Endothelial cell of umbilical vein (primary cell): ENCODE data around the gene OR7C1.
"Not testable (repeated sequence)": the region's sequence is repeated elsewhere in the genome, so short reads cannot be mapped to it uniquely, and the experiment has no call there.

ENCODE experiments used
- POLR2A ChIP-seq: IDR thresholded peaks from 2 replicates; pipeline ENCODE4 v1.6.1; 2012; ENCODE audit warnings: low read depth, mild to moderate bottlenecking, control low read depth, low read length
- TF ChIP-seq, protein P1 (sequence below), 2 donors: IDR thresholded peaks; 1 replicate in 1 of 2; 2 replicates in 1 of 2; pipeline ENCODE4 v1.5.1; 2011; ENCODE audit warnings: low read length in 2 of 2, mild to moderate bottlenecking in 2 of 2, moderate library complexity in 2 of 2, control low read depth in 1 of 2, inconsistent platforms in 1 of 2, low read depth in 1 of 2; ENCODE audit not compliant: insufficient read depth in 1 of 2; ENCODE audit errors: extremely low read depth in 1 of 2

DNA sequence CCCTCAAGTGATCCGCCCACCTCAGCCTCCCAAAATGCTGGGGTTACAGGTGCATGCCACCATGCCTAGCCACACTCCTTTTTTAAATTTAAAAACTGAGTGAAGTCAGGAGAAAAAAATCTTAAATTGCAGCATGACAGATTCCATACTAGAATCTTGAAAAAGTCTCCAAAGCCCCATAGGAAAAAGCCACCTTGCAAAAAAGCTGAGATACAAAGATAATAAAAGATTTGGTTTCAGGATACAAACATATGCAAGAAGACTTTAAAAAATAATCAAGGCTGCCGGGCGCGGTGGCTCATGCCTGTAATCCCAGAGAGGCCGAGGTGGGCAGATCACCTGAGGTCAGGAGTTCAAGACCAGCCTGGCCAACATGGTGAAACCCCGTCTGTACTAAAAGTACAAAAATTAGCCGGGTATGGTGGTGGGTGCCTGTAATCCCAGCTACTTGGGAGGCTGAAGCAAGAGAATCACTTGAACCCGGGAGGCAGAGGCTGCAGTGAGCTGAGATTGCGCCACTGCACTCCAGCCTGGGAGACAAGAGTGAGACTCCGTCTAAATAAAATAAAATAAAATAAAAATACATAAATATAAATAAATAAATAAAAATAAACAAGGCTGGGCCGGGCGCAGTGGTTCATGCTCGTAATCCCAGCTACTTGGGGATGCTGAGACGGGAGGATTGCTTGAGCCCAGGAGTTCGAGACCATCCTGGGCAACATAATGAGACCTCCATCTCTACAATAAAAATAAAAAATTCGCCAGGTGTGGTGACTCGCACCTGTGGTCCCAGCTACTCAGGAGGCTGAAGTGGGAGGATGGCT lies 53.1 kb downstream of the OR7C1 start:
- not testable (repeated sequence) for TF ChIP-seq POLR2A
- TF ChIP-seq, protein P1, sequence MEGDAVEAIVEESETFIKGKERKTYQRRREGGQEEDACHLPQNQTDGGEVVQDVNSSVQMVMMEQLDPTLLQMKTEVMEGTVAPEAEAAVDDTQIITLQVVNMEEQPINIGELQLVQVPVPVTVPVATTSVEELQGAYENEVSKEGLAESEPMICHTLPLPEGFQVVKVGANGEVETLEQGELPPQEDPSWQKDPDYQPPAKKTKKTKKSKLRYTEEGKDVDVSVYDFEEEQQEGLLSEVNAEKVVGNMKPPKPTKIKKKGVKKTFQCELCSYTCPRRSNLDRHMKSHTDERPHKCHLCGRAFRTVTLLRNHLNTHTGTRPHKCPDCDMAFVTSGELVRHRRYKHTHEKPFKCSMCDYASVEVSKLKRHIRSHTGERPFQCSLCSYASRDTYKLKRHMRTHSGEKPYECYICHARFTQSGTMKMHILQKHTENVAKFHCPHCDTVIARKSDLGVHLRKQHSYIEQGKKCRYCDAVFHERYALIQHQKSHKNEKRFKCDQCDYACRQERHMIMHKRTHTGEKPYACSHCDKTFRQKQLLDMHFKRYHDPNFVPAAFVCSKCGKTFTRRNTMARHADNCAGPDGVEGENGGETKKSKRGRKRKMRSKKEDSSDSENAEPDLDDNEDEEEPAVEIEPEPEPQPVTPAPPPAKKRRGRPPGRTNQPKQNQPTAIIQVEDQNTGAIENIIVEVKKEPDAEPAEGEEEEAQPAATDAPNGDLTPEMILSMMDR (IDR thresholded peaks at IDR 0.05; ENCODE audit: extremely low read depth in 1 of 2, insufficient read depth in 1 of 2, low read depth in 1 of 2, low read length in 2 of 2): not testable (repeated sequence)
